Small intestine (tissue), 7 donors: Measurements from ENCODE around the gene TELO2. TPM values are rescaled to one million over a fixed set of nuclear protein-coding genes. Genes with fewer than 3 reads are reported as not detected.

Experiments used
- DNase-seq, 2 donors: peaks; one replicate each; pipeline versions ENCODE4 v3.0.0 to v3.0.0-alpha.2; 2013
- FAIRE-seq: peaks from 2 replicates; lab custom pipeline; 2012; peaks lifted over from hg19 to GRCh38; lab: Jason Lieb, UNC
- H3K27ac ChIP-seq, 3 donors: one replicate each; pipeline ENCODE4 v1.5.1; 2013; ENCODE audit warnings: low read length in 2 of 3, mild to moderate bottlenecking in 2 of 3, control low read depth in 1 of 3, inconsistent platforms in 1 of 3, low read depth in 1 of 3, moderate library complexity in 1 of 3
- H3K27me3 ChIP-seq, 3 donors: one replicate each; pipeline ENCODE4 v1.6.1; 2013; ENCODE audit warnings: low read length in 3 of 3, inconsistent platforms in 1 of 3; ENCODE audit not compliant: control insufficient read depth in 3 of 3, insufficient read depth in 3 of 3
- H3K36me3 ChIP-seq, 3 donors: one replicate each; pipeline ENCODE4 v1.6.1; 2013; ENCODE audit warnings: low read length in 3 of 3, inconsistent platforms in 1 of 3, low read depth in 1 of 3, mild to moderate bottlenecking in 1 of 3, moderate library complexity in 1 of 3; ENCODE audit not compliant: control insufficient read depth in 3 of 3, insufficient read depth in 2 of 3
- H3K4me1 ChIP-seq, 3 donors: one replicate each; pipeline ENCODE4 v1.6.1; 2013; ENCODE audit warnings: low read length in 2 of 3, inconsistent platforms in 1 of 3, low read depth in 1 of 3, mild to moderate bottlenecking in 1 of 3, moderate library complexity in 1 of 3; ENCODE audit not compliant: control insufficient read depth in 3 of 3, insufficient read depth in 2 of 3
- H3K4me3 ChIP-seq, 3 donors: one replicate each; pipeline ENCODE4 v1.5.1; 2013; ENCODE audit warnings: low read length in 3 of 3, control low read depth in 1 of 3, inconsistent platforms in 1 of 3, low read depth in 1 of 3, mild to moderate bottlenecking in 1 of 3, moderate library complexity in 1 of 3
- H3K9me3 ChIP-seq, 2 donors: one replicate each; pipeline ENCODE4 v1.6.1; 2013; ENCODE audit warnings: low read depth in 1 of 2, low read length in 1 of 2; ENCODE audit not compliant: control insufficient read depth in 2 of 2, insufficient read depth in 1 of 2
- WGBS, 3 donors: extraction: QIAGEN DNeasy Blood & Tissue Kit; methylation state at CpG; one replicate each; pipeline ENCODE4 v1.1.7; 2013; 5-methylcytosine and 5-hydroxymethylcytosine counted together
- polyA plus RNA-seq, 4 donors: library from polyadenylated mRNA; stranded (reverse) in 3 of 4; unstranded in 1 of 4; fragments of 200-250 nt in 3 of 4; fragments of 120-200 nt in 1 of 4; gene quantifications; one replicate each; pipeline versions ENCODE4 v1.2.1 to v1.2.3, GENCODE V29; 2013
- donor health status: healthy with polysubstance abuse.
- donor health status: control.
- donor health status: control.
- donor health status: Bipolar disorder and iron deficiency.
- donor health status: healthy.

TELO2 gene
- polyA plus RNA-seq, 4 donors, result 41.3 to 50.3 (median 44.7) TPM

DNA sequence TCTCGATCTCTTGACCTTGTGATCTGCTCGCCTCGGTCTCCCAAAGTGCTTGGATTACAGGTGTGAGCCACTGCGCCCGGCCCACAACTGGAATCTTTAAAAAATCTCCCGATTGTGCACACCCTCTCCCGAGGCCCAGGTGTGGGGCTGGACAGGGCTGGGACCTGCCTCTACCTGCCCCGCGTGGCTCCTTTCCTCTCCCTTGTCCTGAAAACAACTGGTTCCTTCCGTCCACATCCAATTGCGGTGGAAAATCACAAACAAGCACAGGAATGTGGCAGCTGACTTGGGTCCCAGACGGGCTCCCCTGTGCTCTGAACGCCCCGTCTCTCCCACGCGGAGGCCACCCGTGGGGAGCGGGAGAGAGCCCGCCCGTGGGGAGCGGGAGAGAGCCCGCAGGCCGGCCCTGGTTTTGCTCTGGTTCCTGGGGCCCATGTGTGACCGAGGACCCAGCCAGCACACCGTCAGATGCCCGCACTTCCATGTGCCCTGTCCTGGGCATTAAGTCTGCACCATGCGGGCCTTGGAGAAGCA is 37.3 kb downstream of the TELO2 start:
- peaks cover 0 to 20% (median 0%) of the 10 kb centered on the region in 3 donors for H3K36me3 ChIP-seq
- H3K27me3 ChIP-seq, result no peaks in the 10 kb centered on the region
- FAIRE-seq (no peak), DNase-seq (no peak)
- peaks cover 0 to 10% (median 0%) of the 10 kb centered on the region in 3 donors for H3K4me1 ChIP-seq
- no peaks in the 10 kb centered on the region for H3K9me3 ChIP-seq
- H3K27ac ChIP-seq, result peak overlapping the region; percentile 28 to 81 (median 74)
- H3K4me3 ChIP-seq, result no peak overlapping the region
- WGBS, 3 donors, result 87 to 94% (median 93%) methylated on average over 27 of the region's 27 CpGs

DNA sequence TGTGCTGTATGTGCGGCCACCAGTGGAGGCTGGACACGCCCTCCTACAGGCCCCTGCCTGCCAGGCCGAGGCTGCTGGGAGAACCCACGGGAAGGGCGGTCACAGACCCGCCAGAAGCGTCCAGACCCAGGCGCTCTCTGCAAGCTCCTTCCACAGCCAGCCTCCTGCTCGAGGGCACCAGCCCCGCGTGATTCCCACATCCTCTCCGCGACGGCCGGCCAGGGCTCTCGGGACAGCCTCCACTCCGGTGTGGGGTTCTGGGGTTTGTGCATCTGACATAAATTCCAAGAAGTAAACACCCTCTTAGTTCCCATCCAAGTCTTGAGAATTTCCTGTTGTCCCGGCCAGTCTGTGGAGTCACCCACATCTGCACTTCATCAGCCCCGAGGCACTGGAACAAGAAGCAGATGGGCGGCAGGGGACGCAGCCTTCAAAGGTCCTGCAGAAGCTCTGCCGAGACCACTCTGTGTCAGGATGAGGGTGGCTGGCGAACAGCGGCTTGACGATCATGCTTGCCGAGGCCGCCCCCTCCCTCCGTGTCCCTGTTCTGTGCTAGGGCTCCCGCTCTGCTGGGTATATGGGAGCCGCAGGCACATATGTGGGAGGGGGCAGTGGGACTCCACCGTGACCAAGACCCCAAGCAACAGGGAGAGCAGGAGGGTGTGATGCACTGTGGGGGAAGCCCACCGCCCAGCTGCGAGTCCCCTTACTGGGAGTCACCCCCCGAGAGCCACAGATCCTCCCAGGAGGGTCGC is 37.9 kb downstream of the TELO2 start:
- 68 to 88% (median 77%) methylated on average over 34 to 35 of the region's 35 CpGs for WGBS, 3 donors
- H3K36me3 ChIP-seq, result peaks cover 0 to 23% (median 0%) of the 10 kb centered on the region in 3 donors
- DNase-seq (peak in 1 of 2 donors; percentile 37), FAIRE-seq (no peak)
- no peaks in the 10 kb centered on the region for H3K27me3 ChIP-seq
- H3K4me3 ChIP-seq, result no peak overlapping the region
- peak overlapping the region; percentile 16 to 88 (median 74) for H3K27ac ChIP-seq
- H3K4me1 ChIP-seq, result peaks cover 0 to 12% (median 0%) of the 10 kb centered on the region in 3 donors
- H3K9me3 ChIP-seq, result no peaks in the 10 kb centered on the region

GRCh38 chr16:1531638-1531910 is 38.4 kb downstream of the TELO2 start:
- Histone ChIP-seq H3K4me1 (peaks cover 0 to 13% (median 0%) of the 10 kb centered on the region in 3 donors), H3K9me3 (no peaks in the 10 kb centered on the region), H3K4me3 (no peak overlapping the region), H3K27me3 (no peaks in the 10 kb centered on the region), H3K36me3 (peaks cover 0 to 27% (median 0%) of the 10 kb centered on the region in 3 donors), H3K27ac (peak overlapping the region; percentile 8 to 88 (median 74))
- FAIRE-seq, result no peak
- no peak for DNase-seq
- 83 to 90% (median 88%) methylated on average over 14 of the region's 14 CpGs for WGBS, 3 donors

GRCh38 chr16:1532081-1532760 is 39.1 kb downstream of the TELO2 start:
- FAIRE-seq (no peak), DNase-seq (no peak)
- no peak overlapping the region for H3K4me3 ChIP-seq
- H3K4me1 ChIP-seq, result peaks cover 0 to 13% (median 0%) of the 10 kb centered on the region in 3 donors
- H3K36me3 ChIP-seq, result peaks cover 0 to 33% (median 0%) of the 10 kb centered on the region in 3 donors
- WGBS, 3 donors, result 72 to 84% (median 84%) methylated on average over 27 to 28 of the region's 28 CpGs
- peak overlapping the region; percentile 50 to 88 (median 80) for H3K27ac ChIP-seq
- H3K9me3 ChIP-seq, result no peaks in the 10 kb centered on the region
- H3K27me3 ChIP-seq, result no peaks in the 10 kb centered on the region

GRCh38 chr16:1532771-1533170 is 39.6 kb downstream of the TELO2 start:
- peak overlapping the region; percentile 50 to 88 (median 80) for H3K27ac ChIP-seq
- H3K9me3 ChIP-seq, result no peaks in the 10 kb centered on the region
- no peak for DNase-seq
- FAIRE-seq, result no peak
- no peaks in the 10 kb centered on the region for H3K27me3 ChIP-seq
- no peak overlapping the region for H3K4me3 ChIP-seq
- H3K36me3 ChIP-seq, result peaks cover 0 to 39% (median 0%) of the 10 kb centered on the region in 3 donors
- peaks cover 0 to 13% (median 0%) of the 10 kb centered on the region in 3 donors for H3K4me1 ChIP-seq
- 71 to 91% (median 83%) methylated on average over 9 to 10 of the region's 10 CpGs for WGBS, 3 donors

DNA sequence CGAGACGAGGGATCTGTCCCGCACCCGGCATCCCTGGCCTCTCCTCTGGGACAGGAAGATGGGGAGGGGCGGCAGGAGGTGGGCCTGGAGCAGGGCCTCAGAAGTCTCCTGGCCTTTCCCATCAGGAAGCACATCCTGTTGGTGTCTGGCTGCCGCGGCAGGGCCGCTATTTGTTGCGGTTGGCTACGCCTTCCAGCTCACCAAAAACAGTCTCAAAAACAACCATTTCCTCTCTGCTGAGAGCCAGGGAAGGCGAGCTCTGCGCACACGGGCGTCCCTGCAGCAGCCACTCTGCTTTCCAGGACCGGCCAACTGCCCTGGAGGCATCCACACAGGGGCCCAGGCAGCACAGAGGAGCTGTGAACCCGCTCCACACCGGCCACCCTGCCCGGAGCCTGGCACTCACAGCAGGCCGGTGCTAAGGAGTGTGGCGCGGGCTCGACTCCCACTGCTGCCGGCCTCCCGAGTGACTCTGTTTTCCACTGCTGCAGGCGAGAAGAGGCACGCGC is 40.3 kb downstream of the TELO2 start, which contains the start of gene TMEM204:
TSS of gene TMEM204 (plus strand) at position 224 of the 509 bp plus-strand sequence. CDS start 610 bp downstream, outside the sequence.
- DNase-seq (peak; percentile 28 to 42), FAIRE-seq (no peak)
- Histone ChIP-seq H3K27me3 (no peaks in the 10 kb centered on the region), H3K4me1 (peaks cover 0 to 8% (median 0%) of the 10 kb centered on the region in 3 donors), H3K9me3 (no peaks in the 10 kb centered on the region), H3K36me3 (peaks cover 0 to 46% (median 0%) of the 10 kb centered on the region in 3 donors), H3K27ac (peak within 1 kb of the TSS; percentile 66 to 88 (median 80)), H3K4me3 (peak within 1 kb of the TSS; percentile 50 to 59 (median 54))
- 38 to 86% (median 59%) methylated on average over 18 to 27 of the region's 27 CpGs for WGBS, 3 donors

GRCh38 chr16:1534021-1535020 is 41.2 kb downstream of the TELO2 start:
- WGBS, 3 donors, result 48 to 81% (median 63%) methylated on average over 56 to 57 of the region's 57 CpGs
- Histone ChIP-seq H3K4me3 (peak overlapping the region; percentile 50 to 59 (median 54)), H3K27ac (peak overlapping the region; percentile 66 to 88 (median 80)), H3K27me3 (no peaks in the 10 kb centered on the region), H3K4me1 (peaks cover 0 to 8% (median 0%) of the 10 kb centered on the region in 3 donors), H3K36me3 (peaks cover 0 to 54% (median 0%) of the 10 kb centered on the region in 3 donors), H3K9me3 (no peaks in the 10 kb centered on the region)
- FAIRE-seq (no peak), DNase-seq (no peak)
